ENCODE measurements around the gene ARL6IP4. TPM values are rescaled to one million over a fixed set of nuclear protein-coding genes. Genes with fewer than 3 reads are reported as not detected.

ARL6IP4 gene
- total RNA-seq, 1 donor from 2014 or later, result 166 TPM

GRCh38 chr12:122990561-122990960 is 10.1 kb downstream of the ARL6IP4 start:
- H3K4me3 Mint-ChIP-seq (ENCODE audit: unreplicated experiment), result no peak overlapping the region
- H3K36me3 Mint-ChIP-seq (ENCODE audit: unreplicated experiment), result no peaks in the 10 kb centered on the region
- no peaks in the 10 kb centered on the region for H3K27me3 Mint-ChIP-seq (ENCODE audit: unreplicated experiment)
- no peak for TF ChIP-seq CTCF (IDR thresholded peaks at IDR 0.05)
- H3K4me1 Mint-ChIP-seq (ENCODE audit: unreplicated experiment), result no peaks in the 10 kb centered on the region
- no peaks in the 10 kb centered on the region for H3K9me3 Mint-ChIP-seq (ENCODE audit: unreplicated experiment)
- H3K27ac Mint-ChIP-seq (ENCODE audit: unreplicated experiment), result no peak overlapping the region
- no peak for DNase-seq (ENCODE audit: extremely low spot score, unreplicated experiment)

- Mint-ChIP-seq H3K27me3 (ENCODE audit: unreplicated experiment) (no peaks in the 10 kb centered on the region), H3K36me3 (ENCODE audit: unreplicated experiment) (no peaks in the 10 kb centered on the region), H3K4me1 (ENCODE audit: unreplicated experiment) (no peaks in the 10 kb centered on the region), H3K27ac (ENCODE audit: unreplicated experiment) (no peak overlapping the region), H3K9me3 (ENCODE audit: unreplicated experiment) (no peaks in the 10 kb centered on the region), H3K4me3 (ENCODE audit: unreplicated experiment) (no peak overlapping the region)
- DNase-seq (ENCODE audit: extremely low spot score, unreplicated experiment), result no peak
- no peak for TF ChIP-seq CTCF (IDR thresholded peaks at IDR 0.05)
These were observed 10.6 kb downstream of the ARL6IP4 start for GRCh38 chr12:122990961-122991622.

GRCh38 chr12:122991623-122992275 is 11.3 kb downstream of the ARL6IP4 start:
- TF ChIP-seq CTCF (IDR thresholded peaks at IDR 0.05), result no peak
- Mint-ChIP-seq H3K36me3 (ENCODE audit: unreplicated experiment) (no peaks in the 10 kb centered on the region), H3K27ac (ENCODE audit: unreplicated experiment) (no peak overlapping the region), H3K27me3 (ENCODE audit: unreplicated experiment) (no peaks in the 10 kb centered on the region), H3K4me3 (ENCODE audit: unreplicated experiment) (no peak overlapping the region), H3K4me1 (ENCODE audit: unreplicated experiment) (no peaks in the 10 kb centered on the region), H3K9me3 (ENCODE audit: unreplicated experiment) (no peaks in the 10 kb centered on the region)
- no peak for DNase-seq (ENCODE audit: extremely low spot score, unreplicated experiment)

- DNase-seq (ENCODE audit: extremely low spot score, unreplicated experiment), result no peak
- Mint-ChIP-seq H3K9me3 (ENCODE audit: unreplicated experiment) (no peaks in the 10 kb centered on the region), H3K27ac (ENCODE audit: unreplicated experiment) (no peak overlapping the region), H3K36me3 (ENCODE audit: unreplicated experiment) (no peaks in the 10 kb centered on the region), H3K27me3 (ENCODE audit: unreplicated experiment) (no peaks in the 10 kb centered on the region), H3K4me1 (ENCODE audit: unreplicated experiment) (no peaks in the 10 kb centered on the region), H3K4me3 (ENCODE audit: unreplicated experiment) (no peak overlapping the region)
- no peak for TF ChIP-seq CTCF (IDR thresholded peaks at IDR 0.05)
These were observed 11.9 kb downstream of the ARL6IP4 start for GRCh38 chr12:122992386-122992785.

GRCh38 chr12:122994140-122994675 is 13.7 kb downstream of the ARL6IP4 start:
- TF ChIP-seq CTCF (IDR thresholded peaks at IDR 0.05), result no peak
- Mint-ChIP-seq H3K27ac (ENCODE audit: unreplicated experiment) (no peak overlapping the region), H3K36me3 (ENCODE audit: unreplicated experiment) (no peaks in the 10 kb centered on the region), H3K4me3 (ENCODE audit: unreplicated experiment) (no peak overlapping the region), H3K27me3 (ENCODE audit: unreplicated experiment) (no peaks in the 10 kb centered on the region), H3K4me1 (ENCODE audit: unreplicated experiment) (no peaks in the 10 kb centered on the region), H3K9me3 (ENCODE audit: unreplicated experiment) (no peaks in the 10 kb centered on the region)
- DNase-seq (ENCODE audit: extremely low spot score, unreplicated experiment), result no peak
